ENCODE data around the gene MINK1.

The MINK1 gene

GRCh38 chr17:4880857-4881256 lies 47.7 kb downstream of the MINK1 start:
- no peak for DNase-seq

DNA sequence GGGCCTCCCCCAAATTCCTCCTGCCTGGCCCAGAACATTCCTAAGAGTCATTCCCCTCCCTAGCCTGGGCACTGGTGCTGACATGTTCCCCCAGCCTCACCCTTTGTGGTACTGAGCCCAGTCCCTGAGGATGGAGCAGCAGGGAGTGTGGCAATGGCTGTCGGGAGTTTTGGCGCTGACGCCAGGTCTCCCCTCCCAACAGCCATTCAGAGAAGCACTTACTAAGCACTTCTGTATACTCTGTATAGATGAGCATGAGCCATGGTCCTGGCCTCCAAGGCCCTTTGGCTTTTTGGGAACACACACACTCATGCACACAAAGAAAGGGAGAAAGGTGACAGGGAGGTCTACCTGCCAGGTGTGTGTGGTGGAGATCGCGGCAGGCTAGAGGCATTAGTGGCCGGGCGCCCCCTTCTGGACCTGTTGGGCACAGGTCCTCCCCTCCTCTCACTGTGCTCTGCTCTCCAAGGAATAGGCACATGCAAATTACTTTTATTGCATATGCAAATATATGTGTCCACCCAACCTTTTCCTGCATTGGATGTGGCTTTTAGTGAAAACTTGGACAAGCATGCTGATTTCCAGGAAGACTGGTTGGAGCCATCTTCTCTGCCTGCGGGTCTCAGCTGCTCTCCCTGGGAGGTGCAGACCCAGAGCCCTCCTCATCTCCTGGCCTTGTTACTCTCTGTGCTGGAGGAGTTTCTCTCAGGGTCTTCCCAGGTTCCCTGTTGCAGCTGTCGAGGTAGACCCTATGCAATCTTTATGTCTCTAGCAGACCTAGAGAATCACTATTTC lies 48.8 kb downstream of the MINK1 start:
- peak; percentile 16 for DNase-seq

DNA sequence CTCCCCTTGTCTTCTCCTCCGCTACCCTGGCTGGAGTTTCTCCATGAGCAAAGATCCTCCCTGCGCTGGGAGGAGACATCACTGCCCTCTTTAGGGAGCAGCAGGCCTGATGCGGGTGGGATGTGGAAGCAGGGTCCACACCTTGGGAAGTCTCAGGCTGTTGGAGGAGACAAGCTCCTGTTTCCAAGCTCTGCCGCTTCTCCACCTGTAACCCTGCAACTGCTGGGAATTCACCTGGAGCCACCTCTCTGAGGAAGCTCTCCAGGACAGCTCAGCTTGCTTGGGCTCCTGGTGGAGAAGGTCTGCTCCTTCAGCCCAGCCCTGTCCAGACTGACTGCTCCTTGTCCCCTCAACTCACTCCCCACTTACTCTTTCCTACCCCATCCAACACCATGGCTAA lies 51.3 kb downstream of the MINK1 start:
- no peak for DNase-seq

DNA sequence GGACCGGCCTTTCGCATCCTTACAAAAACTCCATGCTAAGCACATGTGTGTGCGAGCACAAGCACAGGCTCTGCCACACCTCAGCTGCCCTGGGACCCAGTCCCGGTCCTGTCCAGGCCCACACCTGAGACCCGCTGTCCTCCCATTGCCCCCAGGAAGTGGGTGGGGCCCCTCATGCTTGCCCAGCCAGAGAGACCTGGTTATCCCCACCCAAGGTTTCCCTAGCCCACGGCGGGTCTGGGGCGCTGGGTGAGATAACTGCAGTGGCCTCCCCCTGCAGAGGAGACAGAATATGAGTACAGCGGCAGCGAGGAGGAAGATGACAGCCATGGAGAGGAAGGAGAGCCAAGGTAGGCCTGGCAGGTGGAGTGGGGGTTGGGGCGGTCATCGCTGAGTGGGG lies 53.7 kb downstream of the MINK1 start:
- DNase-seq: no peak

DNA sequence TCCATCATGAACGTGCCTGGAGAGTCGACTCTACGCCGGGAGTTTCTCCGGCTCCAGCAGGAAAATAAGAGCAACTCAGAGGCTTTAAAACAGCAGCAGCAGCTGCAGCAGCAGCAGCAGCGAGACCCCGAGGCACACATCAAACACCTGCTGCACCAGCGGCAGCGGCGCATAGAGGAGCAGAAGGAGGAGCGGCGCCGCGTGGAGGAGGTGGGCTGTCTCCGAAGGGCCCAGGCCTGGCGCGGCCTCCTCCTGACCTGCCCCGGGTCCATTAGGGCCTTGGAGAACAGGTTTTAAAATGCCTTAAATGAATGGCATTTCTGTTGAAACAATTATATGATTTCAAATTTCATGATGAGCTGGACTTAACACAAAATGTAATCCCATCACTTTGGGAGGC lies 54.4 kb downstream of the MINK1 start:
- DNase-seq: no peak

GRCh38 chr17:4891411-4892410 lies 58.6 kb downstream of the MINK1 start:
- no peak for DNase-seq

DNA sequence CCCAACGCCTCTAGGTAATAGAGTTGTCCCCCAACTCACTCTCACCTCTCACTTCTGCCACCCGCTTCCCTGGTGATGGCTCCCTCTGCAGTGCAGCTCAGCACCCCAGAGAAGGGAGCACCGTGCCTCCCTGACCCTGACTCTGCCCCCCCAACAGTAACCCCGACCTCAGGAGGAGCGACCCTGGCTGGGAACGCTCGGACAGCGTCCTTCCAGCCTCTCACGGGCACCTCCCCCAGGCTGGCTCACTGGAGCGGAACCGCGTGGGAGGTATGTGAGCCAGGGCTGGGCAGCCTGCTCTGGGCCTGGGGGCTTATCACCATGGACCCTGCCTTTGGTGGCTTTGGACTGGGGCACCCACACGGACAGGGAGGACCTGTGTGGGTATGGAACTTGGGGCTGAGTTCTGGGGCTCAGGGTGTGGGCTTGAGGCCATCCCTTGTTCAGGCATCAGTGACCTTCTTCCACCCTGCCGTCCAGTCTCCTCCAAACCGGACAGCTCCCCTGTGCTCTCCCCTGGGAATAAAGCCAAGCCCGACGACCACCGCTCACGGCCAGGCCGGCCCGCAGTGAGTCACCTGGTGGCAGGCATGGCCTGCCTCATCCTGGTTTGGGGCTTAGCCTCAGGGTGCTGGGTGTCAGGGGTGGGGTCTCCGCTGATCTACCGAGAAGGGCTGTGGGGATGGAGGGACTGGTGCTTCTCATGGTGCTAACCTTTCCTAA lies 59.5 kb downstream of the MINK1 start:
- DNase-seq: no peak

- DNase-seq: no peak
Observed at GRCh38 chr17:4893272-4893671, 60.1 kb downstream of the MINK1 start.

GRCh38 chr17:4893721-4894560 lies 60.8 kb downstream of the MINK1 start:
- DNase-seq: no peak

GRCh38 chr17:4895121-4895520 lies 62.0 kb downstream of the MINK1 start:
- DNase-seq: no peak

GRCh38 chr17:4895657-4896331 lies 62.7 kb downstream of the MINK1 start:
- DNase-seq: no peak

- DNase-seq: no peak
Observed at GRCh38 chr17:4896332-4897197, 63.4 kb downstream of the MINK1 start.

- DNase-seq: no peak
Observed at GRCh38 chr17:4897198-4897687, 64.1 kb downstream of the MINK1 start.

- DNase-seq: no peak
Observed at GRCh38 chr17:4897785-4898184, 64.6 kb downstream of the MINK1 start.

DNA sequence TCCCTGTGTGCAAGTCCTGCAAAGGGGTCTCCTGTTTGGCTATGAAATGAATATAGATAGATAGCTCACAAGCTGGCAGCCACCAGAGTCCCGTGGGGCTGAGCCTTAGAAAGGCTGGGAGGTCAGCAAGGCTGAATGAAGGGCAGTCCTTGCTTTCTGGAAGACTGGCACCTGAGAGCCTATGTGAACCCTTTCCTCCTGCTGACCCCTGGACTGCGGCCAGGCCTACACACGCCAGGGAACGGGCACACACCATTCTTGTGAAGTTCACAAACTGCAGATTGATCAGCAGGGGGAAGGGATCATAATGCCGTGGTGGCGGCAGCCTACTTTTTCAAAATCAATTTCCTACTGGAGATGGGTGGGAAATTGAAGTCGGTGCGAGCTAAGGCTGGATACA lies 65.2 kb downstream of the MINK1 start:
- no peak for DNase-seq

DNA sequence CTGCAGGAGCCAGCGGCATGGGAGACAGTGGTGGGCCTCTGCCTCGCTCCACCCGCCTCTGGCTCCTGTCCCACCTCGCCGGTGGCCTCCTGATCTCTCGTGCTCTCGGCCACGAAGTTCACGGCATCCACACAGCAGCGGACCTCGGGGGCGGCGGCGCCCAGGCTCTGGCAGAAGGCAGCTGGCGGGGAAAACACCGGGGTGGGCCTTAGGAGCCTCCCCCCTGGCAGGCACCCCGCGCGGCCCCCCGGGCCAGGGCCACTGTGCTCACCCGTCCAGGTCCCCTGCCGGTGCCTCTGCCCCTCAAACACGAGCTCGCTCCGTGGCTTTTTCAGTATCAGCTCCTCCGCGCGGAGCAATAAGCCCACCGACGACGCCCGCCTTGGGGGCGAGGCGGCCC lies 65.8 kb downstream of the MINK1 start:
- no peak for DNase-seq

DNA sequence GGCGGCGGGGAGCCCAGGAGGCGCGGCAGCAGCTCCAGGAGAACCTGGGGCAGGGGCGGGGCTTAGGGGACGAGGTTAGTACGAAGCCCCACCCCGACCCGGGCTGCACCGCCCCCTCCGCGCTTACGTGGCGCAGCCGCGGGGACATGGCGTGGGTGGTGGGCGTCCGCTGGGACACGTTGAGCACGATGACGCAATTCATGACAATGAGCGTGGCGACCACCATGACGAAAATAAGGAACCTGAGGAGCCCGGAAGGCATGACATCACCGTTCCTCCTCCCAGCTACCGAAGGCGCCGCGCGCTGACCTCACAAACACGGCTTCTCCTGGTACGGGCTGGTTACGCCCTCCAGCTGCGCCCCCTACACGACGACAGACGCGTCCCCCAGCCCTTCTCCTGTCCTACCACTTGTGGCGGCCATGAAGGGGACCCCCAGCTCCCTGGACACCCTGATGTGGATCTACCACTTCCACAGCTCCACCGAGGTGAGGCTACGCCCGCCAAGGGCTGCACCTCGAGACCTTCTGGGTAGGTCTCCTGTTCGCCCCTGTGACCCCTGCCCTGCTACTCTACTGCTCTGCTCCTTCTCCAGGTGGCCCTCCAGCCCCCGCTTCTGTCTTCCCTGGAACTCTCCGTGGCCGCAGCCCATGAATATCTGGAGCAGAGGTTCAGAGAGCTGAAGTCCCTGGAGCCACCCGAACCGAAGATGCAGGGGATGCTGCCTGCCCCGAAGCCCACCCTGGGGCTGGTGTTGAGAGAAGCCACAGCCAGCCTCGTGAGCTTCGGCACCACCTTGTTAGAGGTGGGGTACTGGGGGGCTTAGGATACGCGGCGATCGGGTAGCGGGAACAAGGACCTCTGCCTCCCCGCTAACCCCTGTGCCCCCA lies 66.4 kb downstream of the MINK1 start, which contains the start of gene C17orf107:
Gene C17orf107 (plus strand): TSS at position 196 of the 890 bp plus-strand sequence. CDS start 227 bp downstream, at position 423.
- no peak for DNase-seq

GRCh38 chr17:4900231-4901107 lies 67.3 kb downstream of the MINK1 start:
- DNase-seq: no peak
